ENCODE results near the gene PRKAA1.

DNA sequence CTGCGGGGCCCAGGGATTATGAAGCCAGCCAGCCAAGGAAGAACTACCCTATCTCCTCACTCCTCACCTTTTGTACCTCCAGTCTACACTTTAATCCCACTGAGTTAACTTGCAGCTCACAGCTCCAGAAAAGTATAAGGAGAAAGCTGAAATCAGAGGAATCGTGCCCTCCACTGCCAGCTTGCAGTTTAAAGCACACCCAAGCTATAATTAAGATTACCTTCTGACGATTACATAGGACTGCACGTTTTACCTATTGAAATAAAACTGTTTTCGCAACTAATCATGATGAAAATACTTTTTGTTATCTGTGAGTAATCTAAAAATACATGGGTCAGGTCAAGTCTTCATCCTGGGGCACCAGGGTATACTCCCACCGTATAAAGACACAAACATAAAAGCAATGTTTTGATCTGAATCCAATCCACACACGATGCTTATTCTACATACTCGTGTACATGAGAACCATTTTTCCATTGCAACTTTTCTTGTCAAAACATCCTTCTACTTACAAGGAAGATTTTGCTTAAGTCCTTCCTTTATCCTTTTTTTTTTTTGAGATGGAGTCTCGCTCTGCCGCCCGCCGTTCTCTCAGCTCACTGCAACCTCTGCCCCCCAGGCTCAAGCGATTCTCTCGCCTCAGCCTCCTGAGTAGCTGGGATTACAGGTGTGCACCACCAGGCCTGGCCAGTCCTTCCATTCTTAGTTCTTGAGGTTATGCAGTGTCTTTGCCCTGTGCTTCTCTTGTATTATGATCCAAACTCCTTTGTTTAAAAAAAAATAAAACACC, 29.2 kb upstream of the PRKAA1 start:
- TF ChIP-seq KDM1A (IDR thresholded peaks at IDR 0.05; ENCODE audit: low read depth) (no peak), POLR2AphosphoS2 (conservative IDR thresholded peaks at IDR 0.05; ENCODE audit: low read length) (no peak), NR3C1 (IDR thresholded peaks at IDR 0.05) (no peak)
- TF ChIP-seq, protein P1, sequence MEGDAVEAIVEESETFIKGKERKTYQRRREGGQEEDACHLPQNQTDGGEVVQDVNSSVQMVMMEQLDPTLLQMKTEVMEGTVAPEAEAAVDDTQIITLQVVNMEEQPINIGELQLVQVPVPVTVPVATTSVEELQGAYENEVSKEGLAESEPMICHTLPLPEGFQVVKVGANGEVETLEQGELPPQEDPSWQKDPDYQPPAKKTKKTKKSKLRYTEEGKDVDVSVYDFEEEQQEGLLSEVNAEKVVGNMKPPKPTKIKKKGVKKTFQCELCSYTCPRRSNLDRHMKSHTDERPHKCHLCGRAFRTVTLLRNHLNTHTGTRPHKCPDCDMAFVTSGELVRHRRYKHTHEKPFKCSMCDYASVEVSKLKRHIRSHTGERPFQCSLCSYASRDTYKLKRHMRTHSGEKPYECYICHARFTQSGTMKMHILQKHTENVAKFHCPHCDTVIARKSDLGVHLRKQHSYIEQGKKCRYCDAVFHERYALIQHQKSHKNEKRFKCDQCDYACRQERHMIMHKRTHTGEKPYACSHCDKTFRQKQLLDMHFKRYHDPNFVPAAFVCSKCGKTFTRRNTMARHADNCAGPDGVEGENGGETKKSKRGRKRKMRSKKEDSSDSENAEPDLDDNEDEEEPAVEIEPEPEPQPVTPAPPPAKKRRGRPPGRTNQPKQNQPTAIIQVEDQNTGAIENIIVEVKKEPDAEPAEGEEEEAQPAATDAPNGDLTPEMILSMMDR (IDR thresholded peaks at IDR 0.05): no peak

Measured in A549 (cell line).